ENCODE data around the gene GBE1.
"Not testable (repeated sequence)": the region's sequence is repeated elsewhere in the genome, so short reads cannot be mapped to it uniquely, and the experiment has no call there.

GBE1 gene

GRCh38 chr3:81531846-81532245 lies 229.6 kb downstream of the GBE1 start:
- FAIRE-seq (no peak), DNase-seq (ENCODE audit: insufficient read length, low spot score) (no peak)
- TF ChIP-seq POLR2A (IDR thresholded peaks at IDR 0.05; ENCODE audit: low read depth, low read length), result no peak

GRCh38 chr3:81531263-81531662 lies 230.2 kb downstream of the GBE1 start:
- no peak for FAIRE-seq
- no peak for TF ChIP-seq POLR2A (IDR thresholded peaks at IDR 0.05; ENCODE audit: low read depth, low read length)

GRCh38 chr3:81530180-81530939 lies 231.1 kb downstream of the GBE1 start:
- FAIRE-seq, result no peak
- no peak for TF ChIP-seq POLR2A (IDR thresholded peaks at IDR 0.05; ENCODE audit: low read depth, low read length)
- DNase-seq (ENCODE audit: insufficient read length, low spot score), result no peak

More at GRCh38 chr3:81531263-81531662, 230.2 kb downstream of the GBE1 start:
- no peak for DNase-seq (ENCODE audit: insufficient read length, low spot score)

GRCh38 chr3:81521855-81522254 lies 239.6 kb downstream of the GBE1 start:
- FAIRE-seq (no peak), DNase-seq (ENCODE audit: insufficient read length, low spot score) (no peak)
- TF ChIP-seq POLR2A (IDR thresholded peaks at IDR 0.05; ENCODE audit: low read depth, low read length), result no peak

GRCh38 chr3:81518945-81519344 lies 242.5 kb downstream of the GBE1 start:
- DNase-seq (ENCODE audit: insufficient read length, low spot score) (no peak), FAIRE-seq (no peak)
- no peak for TF ChIP-seq POLR2A (IDR thresholded peaks at IDR 0.05; ENCODE audit: low read depth, low read length)

GRCh38 chr3:81516042-81516441 lies 245.4 kb downstream of the GBE1 start:
- no peak for TF ChIP-seq POLR2A (IDR thresholded peaks at IDR 0.05; ENCODE audit: low read depth, low read length)
- no peak for DNase-seq (ENCODE audit: insufficient read length, low spot score)
- no peak for FAIRE-seq

GRCh38 chr3:81513591-81513990 lies 247.9 kb downstream of the GBE1 start:
- no peak for DNase-seq (ENCODE audit: insufficient read length, low spot score)
- no peak for FAIRE-seq
- no peak for TF ChIP-seq POLR2A (IDR thresholded peaks at IDR 0.05; ENCODE audit: low read depth, low read length)

- no peak for TF ChIP-seq POLR2A (IDR thresholded peaks at IDR 0.05; ENCODE audit: low read depth, low read length)
- no peak for DNase-seq (ENCODE audit: insufficient read length, low spot score)
- FAIRE-seq, result no peak
These were observed 258.4 kb downstream of the GBE1 start for GRCh38 chr3:81503026-81503425.

- TF ChIP-seq POLR2A (IDR thresholded peaks at IDR 0.05; ENCODE audit: low read depth, low read length), result no peak
- FAIRE-seq (no peak), DNase-seq (ENCODE audit: insufficient read length, low spot score) (no peak)
These were observed 259.2 kb downstream of the GBE1 start for GRCh38 chr3:81502236-81502635.

- TF ChIP-seq POLR2A (IDR thresholded peaks at IDR 0.05; ENCODE audit: low read depth, low read length), result no peak
- DNase-seq (ENCODE audit: insufficient read length, low spot score) (no peak), FAIRE-seq (no peak)
These were observed 261.4 kb downstream of the GBE1 start for GRCh38 chr3:81500039-81500438.

- DNase-seq (ENCODE audit: insufficient read length, low spot score) (no peak), FAIRE-seq (no peak)
- no peak for TF ChIP-seq POLR2A (IDR thresholded peaks at IDR 0.05; ENCODE audit: low read depth, low read length)
These were observed 263.7 kb downstream of the GBE1 start for GRCh38 chr3:81497572-81498251.

- FAIRE-seq, result no peak
- no peak for TF ChIP-seq POLR2A (IDR thresholded peaks at IDR 0.05; ENCODE audit: low read depth, low read length)
- DNase-seq (ENCODE audit: insufficient read length, low spot score), result no peak
These were observed 264.9 kb downstream of the GBE1 start for GRCh38 chr3:81496407-81497104.

GRCh38 chr3:81492471-81492870 lies 269.0 kb downstream of the GBE1 start:
- not testable (repeated sequence) for DNase-seq (ENCODE audit: insufficient read length, low spot score); FAIRE-seq

GRCh38 chr3:81492040-81492439 lies 269.4 kb downstream of the GBE1 start:
- DNase-seq (ENCODE audit: insufficient read length, low spot score) (no peak), FAIRE-seq (no peak)
- TF ChIP-seq POLR2A (IDR thresholded peaks at IDR 0.05; ENCODE audit: low read depth, low read length), result no peak

Measured in H54 (cell line).